ENCODE results near the gene UBE4B. TPM values are rescaled to one million over a fixed set of nuclear protein-coding genes. Genes with fewer than 3 reads are reported as not detected.

UBE4B gene
- total RNA-seq, 1 experiment from 2014 or later, result 44.7 TPM

DNA sequence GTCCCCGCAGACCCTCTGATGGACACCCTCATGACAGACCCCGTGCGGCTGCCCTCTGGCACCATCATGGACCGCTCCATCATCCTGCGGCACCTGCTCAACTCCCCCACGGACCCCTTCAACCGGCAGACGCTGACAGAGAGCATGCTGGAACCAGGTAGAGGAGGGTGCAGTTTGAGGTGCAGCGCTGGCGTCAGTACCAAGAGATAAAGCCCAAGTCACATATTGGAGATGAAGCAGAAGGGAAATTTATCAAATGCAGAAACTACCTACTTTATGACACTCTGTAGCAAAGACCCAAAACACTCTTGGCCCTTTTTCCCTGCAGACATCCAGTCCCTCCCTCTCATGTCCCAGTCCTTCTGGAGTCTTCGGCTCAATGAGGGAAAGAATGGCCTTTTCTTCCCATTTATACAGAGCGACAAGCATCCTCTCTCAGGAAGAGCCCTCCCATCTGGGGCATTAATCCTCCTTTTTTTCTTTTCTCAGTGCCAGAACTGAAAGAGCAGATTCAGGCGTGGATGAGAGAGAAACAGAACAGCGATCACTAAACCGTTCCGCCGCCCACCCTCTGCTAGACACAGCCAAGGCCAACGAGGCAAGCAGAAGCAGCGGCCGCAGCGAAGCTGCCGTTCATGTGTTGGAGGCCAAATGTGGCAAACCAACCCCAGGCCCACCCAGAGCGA lies 146.8 kb downstream of the UBE4B start:
- Histone ChIP-seq H3K4me3 (replicated peaks in 1 of 2; ENCODE audit: low read depth in 1 of 2, low read length in 2 of 2) (no peak overlapping the region), H3K27me3 (ENCODE audit: insufficient read depth, low read length) (no peaks in the 10 kb centered on the region), H3K9ac (ENCODE audit: low read length) (no peak overlapping the region), H4K20me1 (ENCODE audit: insufficient read depth) (no peaks in the 10 kb centered on the region), H3K79me2 (ENCODE audit: insufficient read depth, low read length) (no peaks in the 10 kb centered on the region), H3K4me1 (ENCODE audit: control insufficient read depth in 1 of 2, insufficient read depth in 2 of 2, low read length in 2 of 2) (no peaks in the 10 kb centered on the region), H3K9me3 (ENCODE audit: control insufficient read depth in 1 of 2, insufficient read depth in 1 of 2, low read depth in 1 of 2, low read length in 2 of 2) (no peaks in the 10 kb centered on the region), H3K36me3 (ENCODE audit: control insufficient read depth in 1 of 2, insufficient read depth in 2 of 2, low read length in 2 of 2) (no peaks in the 10 kb centered on the region; a peak in 1 of 4 replicates), H3K4me2 (ENCODE audit: low read length) (no peak overlapping the region), H3K9me2 (ENCODE audit: insufficient read depth) (no peaks in the 10 kb centered on the region), H3K27ac (ENCODE audit: low read depth, low read length) (no peak overlapping the region), H2AFZ (ENCODE audit: low read depth, low read length, poor library complexity, severe bottlenecking) (no peak overlapping the region)
- ChIA-PET CTCF (no interaction called here), POLR2A (no interaction called here), RAD21 (ENCODE audit: low non-redundant PET in 1 of 2, low total read pairs in 2 of 2, uncharacterized antibody in 2 of 2, unreplicated experiment in 2 of 2) (no interaction called here)
- ATAC-seq (no peak), DNase-seq (ENCODE audit: low read depth, low spot score) (no peak)
- no peak for TF ChIP-seq SRF (IDR thresholded peaks at IDR 0.05; ENCODE audit: low read depth)
- TF ChIP-seq ZNF274 (IDR thresholded peaks at IDR 0.05; ENCODE audit: low read depth, low read length), result no peak
- no peak for TF ChIP-seq JUND (IDR thresholded peaks at IDR 0.05)
- no peak for TF ChIP-seq SP1 (IDR thresholded peaks at IDR 0.05; ENCODE audit: low read depth)
- TF ChIP-seq POLR2AphosphoS5 (IDR thresholded peaks at IDR 0.05; ENCODE audit: low read depth, low read length), result no peak
- no peak for TF ChIP-seq RAD21 (IDR thresholded peaks at IDR 0.05; ENCODE audit: low read depth)
- TF ChIP-seq, protein P1, sequence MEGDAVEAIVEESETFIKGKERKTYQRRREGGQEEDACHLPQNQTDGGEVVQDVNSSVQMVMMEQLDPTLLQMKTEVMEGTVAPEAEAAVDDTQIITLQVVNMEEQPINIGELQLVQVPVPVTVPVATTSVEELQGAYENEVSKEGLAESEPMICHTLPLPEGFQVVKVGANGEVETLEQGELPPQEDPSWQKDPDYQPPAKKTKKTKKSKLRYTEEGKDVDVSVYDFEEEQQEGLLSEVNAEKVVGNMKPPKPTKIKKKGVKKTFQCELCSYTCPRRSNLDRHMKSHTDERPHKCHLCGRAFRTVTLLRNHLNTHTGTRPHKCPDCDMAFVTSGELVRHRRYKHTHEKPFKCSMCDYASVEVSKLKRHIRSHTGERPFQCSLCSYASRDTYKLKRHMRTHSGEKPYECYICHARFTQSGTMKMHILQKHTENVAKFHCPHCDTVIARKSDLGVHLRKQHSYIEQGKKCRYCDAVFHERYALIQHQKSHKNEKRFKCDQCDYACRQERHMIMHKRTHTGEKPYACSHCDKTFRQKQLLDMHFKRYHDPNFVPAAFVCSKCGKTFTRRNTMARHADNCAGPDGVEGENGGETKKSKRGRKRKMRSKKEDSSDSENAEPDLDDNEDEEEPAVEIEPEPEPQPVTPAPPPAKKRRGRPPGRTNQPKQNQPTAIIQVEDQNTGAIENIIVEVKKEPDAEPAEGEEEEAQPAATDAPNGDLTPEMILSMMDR (IDR thresholded peaks at IDR 0.05 in 2 of 3, conservative IDR thresholded peaks at IDR 0.05 in 1 of 3; ENCODE audit: borderline replicate concordance in 1 of 3, insufficient read depth in 1 of 3, low read depth in 2 of 3, low read length in 2 of 3), result no peak
- TF ChIP-seq ZBTB33 (IDR thresholded peaks at IDR 0.05; ENCODE audit: extremely low read depth, insufficient replicate concordance, low read length), result no peak
- TF ChIP-seq SIN3A (IDR thresholded peaks at IDR 0.05; ENCODE audit: low read depth), result no peak
- no peak for TF ChIP-seq EZH2phosphoT487 (IDR thresholded peaks at IDR 0.05; ENCODE audit: borderline replicate concordance)
- TF ChIP-seq ZFX (IDR thresholded peaks at IDR 0.05), result no peak
- no peak for TF ChIP-seq MAX (IDR thresholded peaks at IDR 0.05)
- no peak for TF ChIP-seq TCF7L2 (IDR thresholded peaks at IDR 0.05; ENCODE audit: borderline replicate concordance, extremely low read depth, insufficient read depth, insufficient read length)
- TF ChIP-seq, protein P2, sequence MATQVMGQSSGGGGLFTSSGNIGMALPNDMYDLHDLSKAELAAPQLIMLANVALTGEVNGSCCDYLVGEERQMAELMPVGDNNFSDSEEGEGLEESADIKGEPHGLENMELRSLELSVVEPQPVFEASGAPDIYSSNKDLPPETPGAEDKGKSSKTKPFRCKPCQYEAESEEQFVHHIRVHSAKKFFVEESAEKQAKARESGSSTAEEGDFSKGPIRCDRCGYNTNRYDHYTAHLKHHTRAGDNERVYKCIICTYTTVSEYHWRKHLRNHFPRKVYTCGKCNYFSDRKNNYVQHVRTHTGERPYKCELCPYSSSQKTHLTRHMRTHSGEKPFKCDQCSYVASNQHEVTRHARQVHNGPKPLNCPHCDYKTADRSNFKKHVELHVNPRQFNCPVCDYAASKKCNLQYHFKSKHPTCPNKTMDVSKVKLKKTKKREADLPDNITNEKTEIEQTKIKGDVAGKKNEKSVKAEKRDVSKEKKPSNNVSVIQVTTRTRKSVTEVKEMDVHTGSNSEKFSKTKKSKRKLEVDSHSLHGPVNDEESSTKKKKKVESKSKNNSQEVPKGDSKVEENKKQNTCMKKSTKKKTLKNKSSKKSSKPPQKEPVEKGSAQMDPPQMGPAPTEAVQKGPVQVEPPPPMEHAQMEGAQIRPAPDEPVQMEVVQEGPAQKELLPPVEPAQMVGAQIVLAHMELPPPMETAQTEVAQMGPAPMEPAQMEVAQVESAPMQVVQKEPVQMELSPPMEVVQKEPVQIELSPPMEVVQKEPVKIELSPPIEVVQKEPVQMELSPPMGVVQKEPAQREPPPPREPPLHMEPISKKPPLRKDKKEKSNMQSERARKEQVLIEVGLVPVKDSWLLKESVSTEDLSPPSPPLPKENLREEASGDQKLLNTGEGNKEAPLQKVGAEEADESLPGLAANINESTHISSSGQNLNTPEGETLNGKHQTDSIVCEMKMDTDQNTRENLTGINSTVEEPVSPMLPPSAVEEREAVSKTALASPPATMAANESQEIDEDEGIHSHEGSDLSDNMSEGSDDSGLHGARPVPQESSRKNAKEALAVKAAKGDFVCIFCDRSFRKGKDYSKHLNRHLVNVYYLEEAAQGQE (IDR thresholded peaks at IDR 0.05; ENCODE audit: low read depth), result no peak
- no peak for TF ChIP-seq ATF3 (IDR thresholded peaks at IDR 0.05)
- TF ChIP-seq POLR2A (IDR thresholded peaks at IDR 0.05; ENCODE audit: borderline replicate concordance, extremely low read depth, insufficient read depth, insufficient read length), result no peak
- TF ChIP-seq EGR1 (IDR thresholded peaks at IDR 0.05; ENCODE audit: low read depth), result no peak
- TF ChIP-seq FOSL1 (IDR thresholded peaks at IDR 0.05; ENCODE audit: low read depth), result no peak
- TF ChIP-seq CEBPB (IDR thresholded peaks at IDR 0.05; ENCODE audit: low read depth), result no peak
- BruUV-seq (replicated peaks), result no TSS peak
- intact Hi-C loops (cut with micrococcal nuclease), result no loop called here
